Epithelial cell of esophagus (primary cell): ENCODE data around the gene HOXA6.
A peak's percentile ranks its signal among the peaks of the same experiment; 100 is the strongest.

Source experiments
- DNase-seq: peaks from one replicate; pipeline ENCODE4 v3.0.0; 2010; ENCODE audit warnings: low read depth
- H3K4me3 ChIP-seq: 2 replicates; pipeline ENCODE4 v1.5.1; 2011; ENCODE audit warnings: mild to moderate bottlenecking, low read length, control low read depth
- TF ChIP-seq, protein P1 (sequence below): IDR thresholded peaks from 2 replicates; pipeline ENCODE4 v1.5.1; 2011; ENCODE audit warnings: low read depth, mild to moderate bottlenecking, low read length, control low read depth, inconsistent platforms; ENCODE audit not compliant: insufficient read depth; ENCODE audit errors: missing control alignments

HOXA6 gene

DNA sequence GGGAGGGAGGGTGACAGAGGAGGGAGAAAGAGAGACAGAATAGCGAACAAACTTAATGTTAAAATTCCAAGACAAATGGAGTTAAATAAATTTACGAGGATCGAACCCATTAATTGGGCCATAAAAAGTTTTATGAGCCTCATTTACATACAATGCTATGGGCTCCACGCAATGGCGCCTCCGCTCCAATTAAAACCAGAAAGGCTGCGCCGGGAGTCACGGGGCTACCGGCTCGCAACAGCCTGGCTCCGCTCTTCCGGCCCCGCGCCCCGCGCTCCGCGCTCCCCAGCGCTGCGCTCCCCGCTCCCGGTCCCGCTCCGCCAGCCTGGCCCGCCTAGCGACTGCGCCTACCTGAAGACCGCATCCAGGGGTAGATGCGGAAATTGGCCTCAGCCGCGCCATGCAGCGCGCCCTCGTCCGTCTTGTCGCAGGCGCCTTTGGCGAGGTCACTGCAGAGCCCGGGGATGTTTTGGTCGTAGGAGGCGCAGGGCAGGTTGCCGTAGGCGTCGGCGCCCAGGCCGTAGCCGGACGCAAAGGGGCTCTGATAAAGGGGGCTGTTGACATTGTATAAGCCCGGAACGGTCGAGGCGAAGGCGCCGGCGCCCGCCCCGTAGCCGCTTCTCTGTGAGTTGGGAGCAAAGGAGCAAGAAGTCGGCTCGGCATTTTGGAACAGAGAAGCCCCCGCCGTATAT is 8.4 kb upstream of the HOXA6 start:
- H3K4me3 ChIP-seq: peak overlapping the region; percentile 3
- TF ChIP-seq, protein P1, sequence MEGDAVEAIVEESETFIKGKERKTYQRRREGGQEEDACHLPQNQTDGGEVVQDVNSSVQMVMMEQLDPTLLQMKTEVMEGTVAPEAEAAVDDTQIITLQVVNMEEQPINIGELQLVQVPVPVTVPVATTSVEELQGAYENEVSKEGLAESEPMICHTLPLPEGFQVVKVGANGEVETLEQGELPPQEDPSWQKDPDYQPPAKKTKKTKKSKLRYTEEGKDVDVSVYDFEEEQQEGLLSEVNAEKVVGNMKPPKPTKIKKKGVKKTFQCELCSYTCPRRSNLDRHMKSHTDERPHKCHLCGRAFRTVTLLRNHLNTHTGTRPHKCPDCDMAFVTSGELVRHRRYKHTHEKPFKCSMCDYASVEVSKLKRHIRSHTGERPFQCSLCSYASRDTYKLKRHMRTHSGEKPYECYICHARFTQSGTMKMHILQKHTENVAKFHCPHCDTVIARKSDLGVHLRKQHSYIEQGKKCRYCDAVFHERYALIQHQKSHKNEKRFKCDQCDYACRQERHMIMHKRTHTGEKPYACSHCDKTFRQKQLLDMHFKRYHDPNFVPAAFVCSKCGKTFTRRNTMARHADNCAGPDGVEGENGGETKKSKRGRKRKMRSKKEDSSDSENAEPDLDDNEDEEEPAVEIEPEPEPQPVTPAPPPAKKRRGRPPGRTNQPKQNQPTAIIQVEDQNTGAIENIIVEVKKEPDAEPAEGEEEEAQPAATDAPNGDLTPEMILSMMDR: no peak
- DNase-seq: peak; percentile 32

DNA sequence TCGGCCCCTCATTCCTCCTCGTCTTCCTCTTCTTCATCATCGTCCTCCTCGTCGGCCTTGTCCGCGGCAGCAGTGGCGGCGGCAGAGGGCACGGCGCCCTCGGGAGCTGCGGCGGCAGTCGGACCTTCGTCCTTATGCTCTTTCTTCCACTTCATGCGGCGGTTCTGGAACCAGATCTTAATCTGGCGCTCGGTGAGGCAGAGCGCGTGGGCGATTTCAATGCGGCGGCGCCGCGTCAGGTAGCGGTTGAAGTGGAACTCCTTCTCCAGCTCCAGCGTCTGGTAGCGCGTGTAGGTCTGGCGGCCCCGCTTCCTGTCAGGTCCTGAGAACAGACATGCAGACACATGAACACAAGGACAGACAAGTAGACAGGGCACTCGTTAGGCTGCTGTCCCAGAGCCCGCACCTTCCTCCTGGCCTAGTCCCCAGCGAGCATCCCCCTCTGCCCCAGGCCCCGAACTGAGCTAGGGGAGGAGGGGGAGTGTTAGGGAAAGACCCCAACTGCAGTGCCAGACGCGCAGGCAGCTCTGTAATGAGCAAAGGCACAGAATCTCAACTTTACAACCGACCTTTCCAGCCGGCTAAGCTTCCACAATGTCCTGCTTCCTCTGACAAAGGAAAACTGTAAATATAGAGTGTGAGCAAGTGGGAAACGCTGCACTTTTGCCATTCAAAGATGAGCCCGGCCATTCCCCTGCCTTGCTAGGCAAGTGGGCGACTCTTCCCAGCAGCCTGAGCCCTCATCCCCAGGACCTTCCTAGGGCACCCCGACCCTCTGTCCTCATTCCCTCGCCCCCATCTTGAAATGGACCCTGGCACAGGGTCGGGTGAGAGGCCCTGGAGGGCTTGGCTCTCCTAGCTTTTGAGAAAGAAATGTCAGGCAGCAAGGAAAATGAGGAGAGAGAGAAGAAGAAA is 7.6 kb upstream of the HOXA6 start:
- peak; percentile 68 for DNase-seq
- no peak overlapping the region for H3K4me3 ChIP-seq
- TF ChIP-seq, protein P1: no peak

DNA sequence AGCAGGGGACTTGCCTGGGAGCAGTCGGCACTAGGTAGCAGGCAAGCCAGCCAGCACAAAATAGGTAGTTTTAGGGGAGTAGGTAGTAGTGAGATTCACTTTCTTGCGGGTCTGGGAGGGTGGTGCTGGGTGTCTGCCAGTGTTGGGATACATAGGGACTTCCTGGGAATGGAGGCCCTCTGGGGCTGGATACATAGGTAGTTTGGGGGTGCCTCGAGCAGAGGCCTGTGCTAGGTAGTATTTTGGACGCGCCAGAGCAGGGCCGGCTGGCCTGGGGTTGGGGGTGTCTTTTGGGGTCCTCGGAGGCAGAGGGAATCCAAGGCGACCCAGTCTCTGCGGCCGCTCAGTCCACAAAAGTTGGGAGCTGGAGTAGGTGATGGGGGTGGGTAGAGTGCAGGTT is 6.8 kb upstream of the HOXA6 start:
- DNase-seq: no peak
- TF ChIP-seq, protein P1: no peak
- no peak overlapping the region for H3K4me3 ChIP-seq

DNA sequence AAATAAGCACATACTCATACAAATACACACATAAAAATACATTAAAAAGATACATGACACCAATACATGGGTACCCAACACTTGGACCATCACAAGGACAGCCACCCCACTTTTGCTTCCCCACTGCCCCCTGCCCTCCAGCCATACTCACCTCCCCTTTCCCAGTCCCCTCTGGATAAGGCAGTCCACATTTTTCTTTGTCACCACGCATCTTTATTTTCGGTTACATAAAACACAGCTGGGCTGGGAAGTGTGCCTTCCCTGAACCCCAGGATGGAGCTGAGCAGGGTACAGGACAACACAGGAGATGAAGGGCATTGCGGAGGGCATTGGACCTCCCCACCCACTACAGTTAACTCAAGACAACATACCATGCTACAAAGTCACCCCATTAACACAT is 6.0 kb upstream of the HOXA6 start:
- no peak overlapping the region for H3K4me3 ChIP-seq
- DNase-seq: no peak
- TF ChIP-seq, protein P1: no peak

DNA sequence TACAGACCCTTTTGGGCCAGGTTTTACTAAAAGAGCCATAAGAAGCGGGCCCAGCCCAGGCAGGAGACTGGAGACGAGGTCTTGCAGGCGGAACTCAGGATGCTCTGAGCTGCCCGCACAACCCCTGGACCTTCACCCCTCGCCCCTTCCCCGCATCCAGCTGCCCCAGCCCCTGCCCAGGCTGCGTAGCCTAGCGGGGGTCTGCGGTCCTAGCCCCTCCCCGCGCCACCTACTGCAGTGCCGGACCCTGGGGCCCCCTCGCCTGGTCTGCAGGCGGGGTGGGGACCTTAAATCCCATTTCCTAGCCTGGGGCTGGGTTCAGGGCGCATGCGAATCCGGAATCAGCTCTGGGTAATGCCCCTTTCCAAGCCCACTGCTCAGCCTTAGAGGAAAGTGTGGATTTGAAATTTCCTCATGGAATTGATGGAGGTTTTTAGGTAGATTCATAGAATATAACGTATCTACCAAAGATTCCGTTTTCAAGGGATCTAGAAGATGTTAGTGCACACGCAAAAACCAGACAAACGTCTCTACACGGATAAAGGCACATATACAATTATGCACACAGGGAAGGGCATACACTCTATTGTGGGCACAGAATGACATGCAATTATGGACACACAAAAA is 5.4 kb upstream of the HOXA6 start:
- no peak for DNase-seq
- TF ChIP-seq, protein P1: no peak
- no peak overlapping the region for H3K4me3 ChIP-seq

DNA sequence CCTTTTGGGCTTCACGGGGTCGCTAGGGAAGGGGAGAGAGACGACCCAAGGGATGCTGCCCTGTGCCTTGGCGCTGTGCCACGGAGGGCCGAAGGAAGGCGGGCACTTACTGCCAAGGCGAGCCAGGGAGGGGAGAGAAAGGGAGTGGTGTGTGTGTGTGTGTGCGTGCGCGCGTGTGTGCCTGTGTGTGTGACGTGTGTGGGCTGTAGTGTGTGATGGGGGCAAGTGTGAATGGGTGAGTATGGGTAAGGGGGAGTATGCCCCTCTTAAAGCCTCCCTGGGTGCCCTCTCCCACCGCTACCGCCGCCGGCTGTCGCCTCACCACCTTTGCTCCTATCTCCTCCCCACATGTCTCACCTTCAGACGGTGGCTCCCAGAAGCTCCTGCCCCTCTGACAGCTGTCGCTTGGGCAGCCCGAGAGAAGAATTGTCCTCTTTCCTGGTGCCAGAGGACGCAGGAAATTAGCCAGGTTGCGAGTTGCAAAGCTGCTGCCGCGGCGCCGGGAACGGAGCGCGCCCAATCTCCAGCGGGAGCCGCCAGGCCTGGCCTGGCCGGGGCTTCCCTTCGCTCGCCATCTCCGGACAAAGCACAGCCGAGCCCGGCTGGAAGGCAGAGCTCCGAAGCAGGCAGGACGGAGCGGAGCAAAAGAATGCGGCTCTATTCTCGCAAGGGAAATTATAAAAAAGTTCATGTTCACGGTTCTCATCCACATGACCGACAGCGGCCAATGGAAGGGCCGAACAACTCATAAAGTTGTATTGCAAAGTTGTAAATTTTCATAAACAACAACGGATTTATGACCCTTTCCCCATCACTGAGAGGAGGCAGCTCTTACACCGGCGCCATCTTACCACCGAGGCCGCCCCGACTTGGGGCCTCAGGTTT is 4.6 kb upstream of the HOXA6 start, which contains the start of gene HOXA3:
Gene HOXA3 (minus strand): TSS at position 653 of the 885 bp plus-strand sequence. CDS start 41,943 bp downstream, outside the sequence.
- TF ChIP-seq, protein P1: no peak
- H3K4me3 ChIP-seq: peak within 1 kb of the TSS; percentile 13
- DNase-seq: no peak
